Kidney tubule cell (primary cell): ENCODE measurements around the gene MMD.
A peak's percentile ranks its signal among the peaks of the same experiment; 100 is the strongest.
"Not testable (repeated sequence)": the region's sequence is repeated elsewhere in the genome, so short reads cannot be mapped to it uniquely, and the experiment has no call there.

Source experiments
- DNase-seq: peaks from one replicate; pipeline ENCODE4 v3.0.0-alpha.2; 2018; ENCODE audit warnings: low spot score

Gene MMD, protein sequence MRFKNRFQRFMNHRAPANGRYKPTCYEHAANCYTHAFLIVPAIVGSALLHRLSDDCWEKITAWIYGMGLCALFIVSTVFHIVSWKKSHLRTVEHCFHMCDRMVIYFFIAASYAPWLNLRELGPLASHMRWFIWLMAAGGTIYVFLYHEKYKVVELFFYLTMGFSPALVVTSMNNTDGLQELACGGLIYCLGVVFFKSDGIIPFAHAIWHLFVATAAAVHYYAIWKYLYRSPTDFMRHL

DNA sequence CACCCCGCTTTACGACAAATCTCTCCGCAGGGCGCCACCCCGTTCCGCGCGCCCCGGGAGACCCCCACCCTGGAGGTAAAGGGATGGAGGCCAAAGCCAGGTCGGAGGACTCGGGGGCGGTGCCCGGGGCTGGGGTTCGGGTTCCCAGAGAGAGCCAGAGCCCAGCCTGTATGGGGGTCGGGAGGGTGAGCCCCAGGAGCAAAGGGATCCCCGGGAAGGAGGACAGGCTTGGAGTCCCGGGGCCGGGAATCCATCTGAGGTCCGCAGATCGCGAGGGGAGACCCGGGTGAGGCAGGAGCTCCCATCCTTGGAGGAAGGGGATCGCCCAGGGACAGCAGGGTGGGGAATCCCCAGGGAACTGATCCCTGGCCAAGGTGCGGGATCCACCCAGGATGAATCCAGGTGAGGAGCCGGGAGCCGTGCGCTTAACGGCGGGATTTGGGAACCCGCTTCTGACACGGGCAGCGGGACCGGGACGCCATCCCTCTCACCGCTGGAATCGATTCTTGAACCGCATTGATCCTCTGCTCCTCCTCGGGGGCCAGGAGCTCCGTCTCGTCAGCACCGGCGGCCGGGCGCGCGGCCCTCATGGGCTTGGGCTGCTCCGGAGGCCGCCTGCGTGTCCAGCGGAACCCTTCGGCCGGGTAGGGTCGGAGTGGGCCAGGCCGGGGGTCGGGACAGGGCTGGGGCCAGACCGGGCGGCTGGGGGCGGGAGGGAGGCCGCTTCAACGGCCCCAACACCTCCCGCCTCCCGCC, at the start of gene MMD:
MMD (minus strand) TSS at position 657 of the 756 bp plus-strand sequence; CDS start at position 517, 140 bp downstream.
- DNase-seq = peak; percentile 50

- no peak for DNase-seq
Observed at GRCh38 chr17:55466671-55467070, 45.0 kb upstream of the MMD start.

- DNase-seq = not testable (repeated sequence)
Observed at GRCh38 chr17:55465771-55466170, 44.1 kb upstream of the MMD start.

DNA sequence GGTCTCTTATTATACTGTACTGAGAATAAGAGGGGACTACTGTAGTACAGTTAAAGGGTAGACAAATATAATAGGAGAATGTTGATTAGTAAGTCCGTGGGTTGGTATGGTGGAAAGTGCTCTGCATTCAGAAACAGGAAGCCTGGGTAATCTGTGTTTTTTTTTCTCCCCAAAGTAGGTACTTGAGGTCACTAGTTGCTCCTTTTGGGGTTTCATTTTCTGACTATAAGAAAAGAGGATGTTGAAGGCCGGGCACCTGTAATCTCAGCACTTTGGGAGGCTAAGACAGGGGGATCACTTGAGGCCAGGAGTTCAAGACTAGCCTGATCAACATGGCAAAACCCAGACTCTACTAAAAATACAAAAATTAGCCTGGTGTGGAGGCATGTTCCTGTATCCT, 42.0 kb upstream of the MMD start:
- no peak for DNase-seq

- no peak for DNase-seq
Observed at GRCh38 chr17:55462711-55463110, 41.1 kb upstream of the MMD start.

- peak; percentile 15 for DNase-seq
Observed at GRCh38 chr17:55462234-55462633, 40.6 kb upstream of the MMD start.

- DNase-seq = peak; percentile 94
Observed at GRCh38 chr17:55458978-55459377, 37.3 kb upstream of the MMD start.

GRCh38 chr17:55458287-55458900, 36.8 kb upstream of the MMD start:
- no peak for DNase-seq

GRCh38 chr17:55456307-55457240, 34.9 kb upstream of the MMD start:
- no peak for DNase-seq

GRCh38 chr17:55454906-55455474, 33.4 kb upstream of the MMD start:
- DNase-seq = peak; percentile 75

DNA sequence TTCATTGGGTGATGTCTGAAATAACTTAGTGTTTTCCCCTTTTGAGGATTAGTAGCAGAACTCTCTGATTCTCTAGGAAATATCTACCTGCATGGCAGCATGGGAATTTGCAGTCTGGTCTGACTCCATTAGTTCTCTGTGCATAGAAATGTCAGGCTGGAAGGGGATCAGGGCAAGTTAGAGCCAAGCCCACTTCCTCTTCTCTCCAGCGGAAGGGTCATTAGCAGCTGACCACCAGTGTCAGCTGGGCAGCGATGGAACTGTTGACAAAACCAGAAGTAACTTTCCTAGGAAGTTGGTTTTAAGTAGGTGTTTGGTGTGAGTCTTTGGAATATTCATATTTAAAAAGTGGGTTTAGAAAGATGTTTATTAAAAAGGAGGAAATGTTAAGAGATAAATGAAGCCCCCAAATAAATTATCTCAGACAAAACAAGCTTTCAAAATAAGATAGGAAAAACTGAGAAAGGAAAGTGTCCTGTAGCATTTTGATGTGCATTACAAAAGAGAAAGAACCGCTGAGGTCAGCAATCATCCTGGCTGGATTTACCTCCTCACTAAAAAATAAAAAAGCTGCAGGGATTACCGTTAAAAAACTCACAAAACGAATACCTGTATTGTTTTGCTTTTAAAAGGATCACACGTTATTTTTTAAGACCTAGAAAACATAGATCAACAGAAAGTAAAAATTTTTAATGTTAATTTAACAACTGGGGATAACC, 32.4 kb upstream of the MMD start:
- DNase-seq = no peak

GRCh38 chr17:55452139-55452790, 30.6 kb upstream of the MMD start:
- DNase-seq = peak; percentile 87

- DNase-seq = no peak
Observed at GRCh38 chr17:55451758-55452138, 30.1 kb upstream of the MMD start.

- no peak for DNase-seq
Observed at GRCh38 chr17:55451203-55451641, 29.6 kb upstream of the MMD start.

DNA sequence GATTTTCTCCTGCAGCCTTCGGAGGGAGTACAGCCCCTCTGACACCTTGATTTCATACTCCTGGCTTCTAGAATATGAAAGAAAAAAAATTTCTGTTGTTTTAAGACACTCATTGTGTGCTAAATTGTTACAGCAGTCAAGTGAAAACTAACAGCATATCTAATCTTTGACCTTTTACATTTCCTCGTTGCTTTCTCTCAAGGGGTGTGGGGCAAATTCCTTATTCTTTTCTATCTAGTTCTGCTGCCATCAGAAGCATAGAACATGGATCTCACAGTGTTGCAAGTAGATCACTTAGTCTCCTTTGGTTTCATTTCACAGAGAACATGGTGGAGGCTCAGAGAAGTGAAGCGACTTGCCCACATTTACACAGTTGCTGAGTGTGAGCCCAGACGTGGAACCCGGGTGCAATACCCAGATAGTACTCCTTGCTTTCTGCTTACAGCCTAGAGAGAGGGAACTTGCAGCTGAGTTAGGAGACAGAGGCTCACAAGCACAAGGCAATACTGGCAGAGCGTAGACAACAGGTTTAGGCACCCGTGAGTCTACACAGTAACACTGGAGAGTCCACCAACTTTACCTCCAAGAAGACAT, 28.7 kb upstream of the MMD start:
- DNase-seq = no peak

DNA sequence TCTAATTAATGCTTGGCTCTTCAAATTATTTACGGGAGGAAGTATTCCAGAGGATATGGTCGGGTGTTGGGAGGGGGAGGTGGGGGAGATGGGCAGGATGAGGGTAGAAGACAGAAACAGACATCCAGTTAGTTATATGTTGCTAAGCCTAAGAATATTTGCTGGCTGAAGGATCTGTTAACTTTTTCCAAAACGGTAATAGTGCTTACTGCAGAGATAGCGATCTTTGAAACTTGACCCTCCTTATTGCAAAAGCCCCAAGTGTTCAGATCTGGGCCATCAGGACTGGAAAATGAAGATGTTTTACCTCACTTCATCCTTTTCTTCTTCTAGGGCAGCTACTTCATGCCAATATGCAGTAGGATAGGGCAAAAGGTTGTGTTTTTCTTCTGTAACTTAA, 27.0 kb upstream of the MMD start:
- DNase-seq = no peak

GRCh38 chr17:55446581-55447205, 25.1 kb upstream of the MMD start:
- peak; percentile 45 for DNase-seq

DNA sequence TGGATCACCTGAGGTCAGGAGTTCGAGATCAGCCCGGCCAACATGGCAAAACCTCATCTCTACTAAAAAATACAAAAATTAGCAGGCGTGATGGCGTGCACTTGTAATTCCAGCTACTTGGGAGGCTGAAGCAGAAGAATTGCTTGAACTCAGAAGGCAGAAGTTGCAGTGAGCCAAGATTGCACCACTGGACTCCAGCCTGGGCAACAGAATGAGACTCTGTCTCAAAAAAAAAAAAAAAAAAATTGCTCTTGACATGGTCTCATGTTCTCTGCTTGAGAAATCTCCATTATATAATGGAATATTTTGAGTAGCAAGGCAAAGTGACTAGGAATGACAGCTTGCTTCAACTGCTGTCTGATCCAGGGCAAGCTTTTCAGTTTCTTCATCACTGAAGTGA, 24.4 kb upstream of the MMD start:
- not testable (repeated sequence) for DNase-seq
